Left lung (tissue), 10 donors: Measurements from ENCODE around the gene PROSER2. TPM values are rescaled to one million over a fixed set of nuclear protein-coding genes. Genes with fewer than 3 reads are reported as not detected.

Experiments
- ATAC-seq: fragments of 200-7000 bp; cut with Tn5 transposase; one replicate; pipeline ENCODE4 v1.9.1; 2020; ENCODE audit warnings: moderate library complexity
- DNase-seq, 4 donors: peaks; one replicate each; pipeline ENCODE4 v3.0.0-alpha.2; 2013 to 2020
- H3K27ac ChIP-seq, 2 donors: fragments of 200-600 bp; sonication (generic) in 1 of 2; one replicate each; pipeline versions ENCODE4 v1.5.0 to v1.8.0; 2020 to 2021
- H3K27me3 ChIP-seq, 2 donors: fragments of 200-600 bp; sonication (generic) in 1 of 2; one replicate each; pipeline versions ENCODE4 v1.5.0 to v1.8.0; 2020 to 2021
- H3K36me3 ChIP-seq, 2 donors: fragments of 200-600 bp; sonication (generic) in 1 of 2; one replicate each; pipeline versions ENCODE4 v1.5.0 to v1.8.0; 2020 to 2021
- H3K4me1 ChIP-seq, 2 donors: fragments of 200-600 bp; one replicate each; pipeline ENCODE4 v1.8.0; 2021
- H3K4me3 ChIP-seq, 2 donors: fragments of 200-600 bp; sonication (generic) in 1 of 2; one replicate each; pipeline versions ENCODE4 v1.5.0 to v1.8.0; 2020 to 2021; ENCODE audit warnings: mild to moderate bottlenecking in 1 of 2
- H3K9me3 ChIP-seq, 2 donors: fragments of 200-600 bp; sonication (generic) in 1 of 2; one replicate each; pipeline versions ENCODE4 v1.5.0 to v1.8.0; 2020 to 2021
- CTCF ChIP-seq, 2 donors: fragments of 200-600 bp; sonication (generic) in 1 of 2; IDR thresholded peaks; one replicate each; pipeline versions ENCODE4 v1.5.0 to v1.8.0; 2021; ENCODE audit warnings: antibody characterized with exemption in 2 of 2
- intact Hi-C, 2 donors: fragments of 100-400 bp; cut with DNase I; formaldehyde crosslinking; loops; one replicate each; pipeline versions ENCODE4 v1.11.2 to v1.14.2; 2022
- polyA plus RNA-seq, 6 donors: library from polyadenylated mRNA; unstranded; fragments of 120-200 nt; gene quantifications; one replicate each; pipeline ENCODE4 v1.2.1, GENCODE V29; 2013; ENCODE audit not compliant: insufficient read length in 6 of 6
- total RNA-seq, 2 donors: library from RNA; stranded (reverse); fragmentation: NEBNext Ultra II Directional; extraction: Animal tissue kit (Norgen Biotek cat#: 25700); gene quantifications; one replicate each; pipeline ENCODE4 v1.2.1, GENCODE V29; 2021
- donor health status: DM: no; HTN: yes; CAD: no.
- donor health status: DM: no; HTN: no; CAD: no.

Gene PROSER2
- total and polyA plus RNA-seq, 8 donors, result 2.0 to 14.8 (median 3.1) TPM

DNA sequence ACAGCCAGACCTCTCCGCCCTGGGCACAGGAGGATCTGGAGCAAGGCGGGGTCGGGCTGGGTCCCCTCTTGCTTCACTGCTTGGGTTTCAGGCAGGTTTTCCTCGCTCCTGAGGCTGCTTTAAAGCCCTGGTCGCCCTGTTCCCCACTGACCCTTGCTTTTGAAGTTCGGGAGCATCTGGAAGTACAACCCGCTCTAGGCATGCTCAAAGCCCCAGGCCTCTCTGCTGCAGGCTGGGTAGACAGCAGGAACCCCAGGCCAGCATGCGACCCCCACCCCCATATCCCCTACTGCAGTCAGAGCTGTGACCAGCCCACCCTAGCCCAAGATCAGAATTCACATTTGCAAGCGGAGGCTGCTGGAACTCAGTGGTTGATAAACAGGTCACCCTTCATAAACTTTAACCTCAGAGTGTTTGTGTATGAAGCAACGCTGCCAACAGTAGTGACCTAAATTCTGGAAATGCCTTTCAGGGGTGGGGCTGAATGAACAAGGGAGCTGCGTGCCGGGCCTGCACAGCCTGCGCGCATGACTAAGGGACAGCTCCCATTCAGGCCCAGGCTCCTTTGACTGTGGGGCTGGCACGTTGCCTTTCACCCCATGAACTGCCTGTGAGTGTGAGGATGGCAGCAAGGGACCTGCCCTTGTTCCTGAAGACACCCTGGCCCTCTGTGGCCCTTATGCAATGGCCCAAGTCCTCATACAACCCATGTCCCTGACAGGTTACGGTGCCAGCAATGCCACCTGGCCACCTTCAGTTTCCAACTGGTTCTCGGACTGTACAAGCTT, 52.5 kb downstream of the PROSER2 start:
- ATAC-seq (peak; percentile 91), DNase-seq (peak; percentile 36 to 92 (median 83))
- intact Hi-C loops, result no loop called here
- H3K4me3 ChIP-seq, result no peak overlapping the region
- no peaks in the 10 kb centered on the region for H3K9me3 ChIP-seq
- H3K4me1 ChIP-seq, result peaks cover 15 to 25% of the 10 kb centered on the region in 2 donors
- no peak for TF ChIP-seq CTCF (IDR thresholded peaks at IDR 0.05)
- H3K36me3 ChIP-seq, result no peaks in the 10 kb centered on the region
- no peaks in the 10 kb centered on the region for H3K27me3 ChIP-seq
- peak overlapping the region; percentile 80 to 83 for H3K27ac ChIP-seq

GRCh38 chr10:11876324-11876723, 53.2 kb downstream of the PROSER2 start:
- no peaks in the 10 kb centered on the region for H3K9me3 ChIP-seq
- ATAC-seq (no peak), DNase-seq (no peak)
- H3K36me3 ChIP-seq, result no peaks in the 10 kb centered on the region
- H3K27me3 ChIP-seq, result no peaks in the 10 kb centered on the region
- no peak overlapping the region for H3K4me3 ChIP-seq
- TF ChIP-seq CTCF (IDR thresholded peaks at IDR 0.05), result no peak
- peaks cover 15 to 24% of the 10 kb centered on the region in 2 donors for H3K4me1 ChIP-seq
- peak overlapping the region; percentile 75 to 80 for H3K27ac ChIP-seq
- intact Hi-C loops, result no loop called here

DNA sequence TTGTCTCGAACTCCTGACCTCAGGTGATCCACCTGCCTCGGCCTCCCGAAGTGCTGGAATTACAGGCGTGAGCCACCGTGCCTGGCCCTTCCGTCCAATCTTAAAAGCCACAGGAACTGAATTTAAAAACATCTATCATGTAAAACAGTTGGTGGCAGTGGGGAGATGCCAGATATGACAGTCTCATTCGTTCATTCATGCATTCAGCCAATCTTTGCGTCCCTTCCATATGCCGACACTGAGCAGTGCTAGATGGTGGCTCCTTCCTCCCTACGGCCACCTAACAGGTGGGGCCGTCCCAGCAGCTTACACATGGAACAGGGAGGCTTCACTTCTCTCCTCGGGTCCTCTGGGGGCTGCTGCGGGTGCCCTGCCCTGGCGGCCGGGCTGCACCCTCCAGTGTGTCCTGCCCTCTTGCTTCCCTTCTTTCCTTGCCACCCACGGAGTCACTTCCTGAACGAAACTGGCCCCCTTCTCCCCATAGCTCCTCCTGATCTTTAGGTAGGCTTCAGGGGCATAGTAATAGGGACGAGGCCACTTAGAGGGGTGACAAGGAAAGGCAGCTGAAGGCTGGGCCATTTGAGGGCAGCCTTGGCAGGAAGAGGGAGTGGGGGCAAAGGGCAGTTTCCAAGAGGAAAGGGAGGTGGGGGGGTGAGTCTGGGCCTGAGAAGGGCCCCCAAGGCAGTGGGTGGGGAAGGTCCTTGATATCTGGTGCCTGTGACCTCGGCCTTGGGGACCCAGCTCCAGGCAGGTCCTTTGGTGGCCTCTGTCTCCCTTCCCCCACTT, 53.8 kb downstream of the PROSER2 start:
- Histone ChIP-seq H3K27me3 (no peaks in the 10 kb centered on the region), H3K9me3 (no peaks in the 10 kb centered on the region), H3K4me1 (peaks cover 15 to 17% of the 10 kb centered on the region in 2 donors), H3K27ac (peak overlapping the region in 1 of 2 donors; percentile 80), H3K4me3 (no peak overlapping the region), H3K36me3 (no peaks in the 10 kb centered on the region)
- DNase-seq (no peak), ATAC-seq (no peak)
- no peak for TF ChIP-seq CTCF (IDR thresholded peaks at IDR 0.05)
- intact Hi-C loops, result no loop called here

DNA sequence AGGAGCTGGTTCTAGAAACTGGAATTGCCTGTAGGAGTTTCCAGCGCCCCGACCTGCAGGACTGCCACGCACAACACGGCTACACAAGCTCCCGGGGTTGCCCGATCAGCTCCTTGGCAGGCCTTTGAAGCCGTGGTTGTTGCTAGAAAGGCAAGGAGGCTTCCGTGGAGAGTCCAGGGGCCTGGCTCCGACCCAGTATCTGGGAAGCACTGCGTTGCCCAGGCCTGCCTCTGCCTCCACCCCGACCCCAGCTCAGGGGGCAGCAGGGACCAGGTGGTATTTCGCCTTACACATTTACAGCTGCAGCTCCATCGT, 54.4 kb downstream of the PROSER2 start:
- DNase-seq (no peak), ATAC-seq (no peak)
- no peaks in the 10 kb centered on the region for H3K9me3 ChIP-seq
- H3K4me3 ChIP-seq, result no peak overlapping the region
- no peak overlapping the region for H3K27ac ChIP-seq
- intact Hi-C loops, result no loop called here
- TF ChIP-seq CTCF (IDR thresholded peaks at IDR 0.05), result no peak
- no peaks in the 10 kb centered on the region for H3K27me3 ChIP-seq
- H3K36me3 ChIP-seq, result no peaks in the 10 kb centered on the region
- peaks cover 15 to 16% of the 10 kb centered on the region in 2 donors for H3K4me1 ChIP-seq

DNA sequence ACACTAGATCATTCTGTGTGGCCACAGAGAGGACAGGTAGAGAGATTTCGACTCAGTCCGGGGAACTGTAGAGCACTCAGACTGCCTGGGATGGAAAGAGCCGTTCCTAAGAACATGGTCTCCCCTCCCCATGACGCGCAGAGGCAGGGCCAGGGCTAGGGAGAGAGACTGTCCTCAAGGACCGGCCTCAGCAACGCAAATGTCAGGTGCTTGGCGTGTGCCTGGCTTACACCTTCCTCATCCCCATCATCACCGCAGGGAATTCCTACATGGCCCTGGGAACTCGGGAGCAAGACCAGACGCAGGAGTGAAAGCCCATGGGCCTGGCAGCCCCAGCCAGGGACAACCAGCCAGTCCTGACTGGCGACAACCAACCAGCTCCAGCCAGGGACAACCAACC, 55.6 kb downstream of the PROSER2 start:
- Histone ChIP-seq H3K9me3 (no peaks in the 10 kb centered on the region), H3K36me3 (no peaks in the 10 kb centered on the region)
- intact Hi-C loops, result no loop called here

More for the DNA sequence above, 55.6 kb downstream of the PROSER2 start:
- Histone ChIP-seq H3K27me3 (no peaks in the 10 kb centered on the region), H3K4me3 (no peak overlapping the region), H3K4me1 (peaks cover 15 to 16% of the 10 kb centered on the region in 2 donors), H3K27ac (no peak overlapping the region)
- DNase-seq, result no peak
- ATAC-seq, result no peak
- TF ChIP-seq CTCF (IDR thresholded peaks at IDR 0.05), result no peak
